ENCODE data around the gene AMBRA1.

The AMBRA1 gene

GRCh38 chr11:46625406-46625805, 31.6 kb upstream of the AMBRA1 start:
- CTCF ChIA-PET = interaction anchor here (0.7 kb wide), 1 partner anchor 643 kb away, joined by 4 read pairs; no protein-coding TSS in a partner anchor
- DNase-seq (ENCODE audit: extremely low spot score) = no peak
- no peak for TF ChIP-seq ZNF384 (IDR thresholded peaks at IDR 0.05)
- TF ChIP-seq CTBP1 (IDR thresholded peaks at IDR 0.05; ENCODE audit: borderline replicate concordance) = no peak
- POLR2A ChIA-PET = no interaction called here

- TF ChIP-seq ARNT (IDR thresholded peaks at IDR 0.05) (no peak), CTBP1 (IDR thresholded peaks at IDR 0.05; ENCODE audit: borderline replicate concordance) (no peak)
- ChIA-PET CTCF (interaction anchor here (0.9 to 1.5 kb wide), 2 partner anchors 83 to 266 kb away, joined by 3 to 5 read pairs; no protein-coding TSS in a partner anchor), POLR2A (interaction anchor here (2.2 kb wide), 1 partner anchor 25 kb away, joined by 10 read pairs; the partner anchor contains the start of gene AMBRA1)
- no peak for DNase-seq (ENCODE audit: extremely low spot score)
Observed at GRCh38 chr11:46618837-46619236, 25.0 kb upstream of the AMBRA1 start.

- POLR2A ChIA-PET = interaction anchor here (0.7 to 2.2 kb wide), 2 partner anchors 24 to 507 kb away, joined by 3 to 10 read pairs; partner anchors contain the start of gene AMBRA1
- no peak for DNase-seq (ENCODE audit: extremely low spot score)
- CTCF ChIA-PET = interaction anchor here (0.5 to 1.6 kb wide), 5 partner anchors 32 to 266 kb away, joined by 3 to 5 read pairs (median 3); no protein-coding TSS in a partner anchor
- TF ChIP-seq SUZ12 (IDR thresholded peaks at IDR 0.05) = no peak
- TF ChIP-seq L3MBTL2 (conservative IDR thresholded peaks at IDR 0.05) = no peak
- no peak for TF ChIP-seq FOXA1 (IDR thresholded peaks at IDR 0.05)
- no peak for TF ChIP-seq ELF4 (IDR thresholded peaks at IDR 0.05)
- no peak for TF ChIP-seq ARNT (IDR thresholded peaks at IDR 0.05)
- TF ChIP-seq HDGF (IDR thresholded peaks at IDR 0.05; ENCODE audit: borderline replicate concordance) = no peak
- no peak for TF ChIP-seq NFRKB (IDR thresholded peaks at IDR 0.05)
- no peak for TF ChIP-seq BHLHE40 (IDR thresholded peaks at IDR 0.05; ENCODE audit: borderline replicate concordance)
- TF ChIP-seq LEF1 (IDR thresholded peaks at IDR 0.05; ENCODE audit: borderline replicate concordance) = no peak
- no peak for TF ChIP-seq FOXM1 (IDR thresholded peaks at IDR 0.05; ENCODE audit: borderline replicate concordance)
- TF ChIP-seq CTBP1 (IDR thresholded peaks at IDR 0.05; ENCODE audit: borderline replicate concordance) = no peak
- no peak for TF ChIP-seq ZNF384 (IDR thresholded peaks at IDR 0.05)
Observed at GRCh38 chr11:46617972-46618314, 24.1 kb upstream of the AMBRA1 start.

GRCh38 chr11:46617134-46617971, 23.5 kb upstream of the AMBRA1 start, which contains the start of the genes ATG13 and HARBI1:
Gene ATG13, plus strand, starts transcription at chr11:46617553. Its CDS starts 26,739 bp downstream, at chr11:46644292.
Gene HARBI1, minus strand, starts transcription at chr11:46617227. Its CDS starts 990 bp downstream, at chr11:46616237.
- POLR2A ChIA-PET = interaction anchor here (0.7 to 2.2 kb wide), 2 partner anchors 23 to 508 kb away, joined by 3 to 10 read pairs; partner anchors contain the start of gene AMBRA1
- DNase-seq (ENCODE audit: extremely low spot score) = peak; percentile 85
- CTCF ChIA-PET = interaction anchor here (0.7 to 1.6 kb wide), 4 partner anchors 32 to 265 kb away, joined by 3 to 5 read pairs (median 4); partner anchors contain the start of gene CHRM4
- TF ChIP-seq FOXM1 (IDR thresholded peaks at IDR 0.05; ENCODE audit: borderline replicate concordance) = peak; percentile 52; the same call in 1 of the 2 replicates
- TF ChIP-seq FOXA1 (IDR thresholded peaks at IDR 0.05) = no peak
- TF ChIP-seq ELF4 (IDR thresholded peaks at IDR 0.05) = no peak
- TF ChIP-seq ZNF384 (IDR thresholded peaks at IDR 0.05) = no peak
- no peak for TF ChIP-seq LEF1 (IDR thresholded peaks at IDR 0.05; ENCODE audit: borderline replicate concordance)
- TF ChIP-seq SP1 (IDR thresholded peaks at IDR 0.05) = no peak
- peak; percentile 86 for TF ChIP-seq CTBP1 (IDR thresholded peaks at IDR 0.05; ENCODE audit: borderline replicate concordance)
- no peak for TF ChIP-seq TARDBP (IDR thresholded peaks at IDR 0.05)
- no peak for TF ChIP-seq HDGF (IDR thresholded peaks at IDR 0.05; ENCODE audit: borderline replicate concordance)
- peak; percentile 91 for TF ChIP-seq NFRKB (IDR thresholded peaks at IDR 0.05)
- TF ChIP-seq SUZ12 (IDR thresholded peaks at IDR 0.05) = no peak
- TF ChIP-seq PKNOX1 (IDR thresholded peaks at IDR 0.05) = no peak
- peak; percentile 47; the same call in 1 of the 2 replicates for TF ChIP-seq L3MBTL2 (conservative IDR thresholded peaks at IDR 0.05)

- peak; percentile 76 for TF ChIP-seq ZNF384 (IDR thresholded peaks at IDR 0.05)
- peak; percentile 24; the same call in 1 of the 2 replicates for TF ChIP-seq PKNOX1 (IDR thresholded peaks at IDR 0.05)
- no peak for TF ChIP-seq HDGF (IDR thresholded peaks at IDR 0.05; ENCODE audit: borderline replicate concordance)
- ChIA-PET POLR2A (interaction anchor here (0.8 to 3.3 kb wide), 2 partner anchors 9 to 23 kb away, joined by 3 to 16 read pairs; partner anchors contain the start of gene AMBRA1), CTCF (interaction anchor here (0.6 to 1.6 kb wide), 3 partner anchors 33 to 228 kb away, joined by 3 to 5 read pairs (median 3); partner anchors contain the start of gene CHRM4)
- no peak for DNase-seq (ENCODE audit: extremely low spot score)
Observed at GRCh38 chr11:46616551-46617133, 22.8 kb upstream of the AMBRA1 start.

GRCh38 chr11:46615756-46616155, 21.9 kb upstream of the AMBRA1 start:
- TF ChIP-seq BHLHE40 (IDR thresholded peaks at IDR 0.05; ENCODE audit: borderline replicate concordance) = no peak
- no peak for TF ChIP-seq NFRKB (IDR thresholded peaks at IDR 0.05)
- TF ChIP-seq ELF4 (IDR thresholded peaks at IDR 0.05) = no peak
- TF ChIP-seq ARNT (IDR thresholded peaks at IDR 0.05) = no peak
- no peak for TF ChIP-seq FOXM1 (IDR thresholded peaks at IDR 0.05; ENCODE audit: borderline replicate concordance)
- TF ChIP-seq L3MBTL2 (conservative IDR thresholded peaks at IDR 0.05) = no peak
- no peak for TF ChIP-seq PKNOX1 (IDR thresholded peaks at IDR 0.05)
- no peak for TF ChIP-seq HDGF (IDR thresholded peaks at IDR 0.05; ENCODE audit: borderline replicate concordance)
- TF ChIP-seq ZNF384 (IDR thresholded peaks at IDR 0.05) = no peak
- no peak for TF ChIP-seq CTBP1 (IDR thresholded peaks at IDR 0.05; ENCODE audit: borderline replicate concordance)
- no peak for TF ChIP-seq TARDBP (IDR thresholded peaks at IDR 0.05)
- no peak for TF ChIP-seq SP1 (IDR thresholded peaks at IDR 0.05)
- no peak for TF ChIP-seq FOXA1 (IDR thresholded peaks at IDR 0.05)
- TF ChIP-seq LEF1 (IDR thresholded peaks at IDR 0.05; ENCODE audit: borderline replicate concordance) = no peak
- TF ChIP-seq SUZ12 (IDR thresholded peaks at IDR 0.05) = no peak
- TF ChIP-seq FOXK2 (IDR thresholded peaks at IDR 0.05) = no peak
- ChIA-PET CTCF (interaction anchor here (0.6 kb wide), 1 partner anchor 227 kb away, joined by 3 read pairs; no protein-coding TSS in a partner anchor), POLR2A (interaction anchor here (0.8 to 3.3 kb wide), 2 partner anchors 8 to 22 kb away, joined by 3 to 16 read pairs; partner anchors contain the start of gene AMBRA1)
- DNase-seq (ENCODE audit: extremely low spot score) = no peak

All from HEK293T (cell line).